GM23338 (cell line): ENCODE measurements around the gene AP4S1.

Source experiments
- CTCF ChIP-seq, 2 experiments: fragments of 200-600 bp in 1 of 2; sonication (generic) in 1 of 2; conservative IDR thresholded peaks; 2 replicates each; pipeline versions ENCODE4 v1.5.1 to v1.6.1; 2016 to 2017; ENCODE audit warnings: antibody characterized with exemption in 2 of 2, low read depth in 2 of 2, mild to moderate bottlenecking in 2 of 2, moderate library complexity in 1 of 2
- ETS1 ChIP-seq: IDR thresholded peaks from 2 replicates; pipeline ENCODE4 v1.6.1; 2016; ENCODE audit warnings: antibody characterized with exemption
- EZH2 ChIP-seq: fragments of 200-600 bp; sonication (generic); IDR thresholded peaks from one replicate; pipeline ENCODE4 v1.8.0; 2017; ENCODE audit warnings: antibody characterized with exemption, mild to moderate bottlenecking, low read depth; ENCODE audit not compliant: unreplicated experiment
- EZH2phosphoT487 ChIP-seq: fragments of 200-600 bp; sonication (generic); IDR thresholded peaks from one replicate; pipeline ENCODE4 v1.8.1; 2018; ENCODE audit warnings: antibody characterized with exemption; ENCODE audit not compliant: unreplicated experiment
- JUNB ChIP-seq: IDR thresholded peaks from one replicate; pipeline ENCODE4 v1.6.1; 2016; ENCODE audit warnings: antibody characterized with exemption; ENCODE audit not compliant: unreplicated experiment
- POLR2AphosphoS5 ChIP-seq: IDR thresholded peaks from 2 replicates; pipeline ENCODE4 v1.6.1; 2016; ENCODE audit warnings: antibody characterized with exemption, low read depth
- REST ChIP-seq: IDR thresholded peaks from one replicate; pipeline ENCODE4 v1.6.1; 2018; ENCODE audit warnings: antibody characterized with exemption; ENCODE audit not compliant: unreplicated experiment
- ZNF114 ChIP-seq: fragments of 250-450 bp; sonication (Bioruptor Pico); IDR thresholded peaks from 2 replicates; pipeline ENCODE4 v1.5.0; 2020; ENCODE audit warnings: mild to moderate bottlenecking, moderate library complexity
- ZNF462 ChIP-seq: fragments of 250-450 bp; sonication (Bioruptor Pico); IDR thresholded peaks from 2 replicates; pipeline ENCODE4 v1.5.0; 2020; ENCODE audit warnings: mild to moderate bottlenecking, moderate library complexity

GRCh38 chr14:31051023-31051422 is 25.6 kb downstream of the AP4S1 start:
- TF ChIP-seq CTCF (conservative IDR thresholded peaks at IDR 0.05; ENCODE audit: low read depth in 2 of 2) (no peak), REST (no peak), EZH2 (no peak), EZH2phosphoT487 (no peak), ZNF462 (CRISPR knock-in tag) (no peak), ZNF114 (no peak), POLR2AphosphoS5 (no peak), JUNB (no peak), ETS1 (no peak)
